ENCODE measurements around the gene CDYL2.

CDYL2 gene

DNA sequence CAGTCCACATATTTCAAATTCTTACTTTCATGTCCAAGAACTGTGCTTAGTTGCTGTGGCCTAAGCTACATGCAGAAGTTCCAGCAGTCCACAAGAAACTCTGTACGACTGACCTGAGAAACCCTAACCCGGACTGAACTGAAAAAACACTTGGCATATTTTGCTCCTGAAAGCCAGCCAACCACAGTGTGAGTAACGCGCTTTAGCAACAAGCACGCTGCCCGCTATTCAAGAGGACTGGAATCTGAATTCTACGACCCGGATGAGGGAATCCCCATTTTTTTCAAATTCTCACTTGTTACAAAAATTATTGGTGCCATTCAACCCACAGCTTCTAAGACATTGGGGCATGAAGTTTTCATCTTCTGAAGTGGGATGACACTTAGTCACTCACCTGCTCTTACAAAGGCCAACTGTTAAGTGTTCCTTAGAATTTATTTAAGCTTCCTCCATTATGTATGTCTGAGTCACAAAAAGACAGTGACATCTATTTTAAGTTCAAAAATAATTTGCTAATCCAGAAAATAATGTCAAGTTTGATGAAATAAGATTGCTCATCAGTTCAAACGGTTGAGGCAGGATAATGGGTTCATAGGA, 78.7 kb downstream of the CDYL2 start:
- no peak overlapping the region for H3K4me3 ChIP-seq (ENCODE audit: low read length)
- no peak for TF ChIP-seq CTCF (IDR thresholded peaks at IDR 0.05; ENCODE audit: insufficient read depth, low read depth, low read length, missing control alignments)
- no peak for DNase-seq (ENCODE audit: low read depth)

- TF ChIP-seq CTCF (IDR thresholded peaks at IDR 0.05; ENCODE audit: insufficient read depth, low read depth, low read length, missing control alignments), result no peak
- no peak for DNase-seq (ENCODE audit: low read depth)
- H3K4me3 ChIP-seq (ENCODE audit: low read length), result no peak overlapping the region
Observed at GRCh38 chr16:80723981-80724380, 80.4 kb downstream of the CDYL2 start.

DNA sequence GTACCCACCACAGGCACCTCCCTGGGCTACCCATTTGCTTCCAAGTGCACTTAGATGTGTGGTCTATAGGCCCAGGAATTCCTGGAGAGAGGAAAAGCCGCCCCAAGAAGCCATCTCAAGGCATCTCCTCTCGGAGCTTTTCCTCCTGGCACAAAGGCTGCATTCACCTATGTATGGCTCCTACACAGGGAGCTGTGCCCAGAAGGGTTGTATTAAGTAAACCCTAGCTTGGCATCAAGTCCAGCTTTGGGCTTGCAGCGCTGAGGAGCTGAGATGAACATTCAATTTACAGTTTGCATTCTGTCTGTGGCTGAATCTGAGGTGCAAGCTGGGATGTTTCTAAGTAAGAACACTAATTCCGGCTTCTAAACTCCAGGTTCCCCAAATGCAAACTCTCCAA, 81.3 kb downstream of the CDYL2 start:
- TF ChIP-seq CTCF (IDR thresholded peaks at IDR 0.05; ENCODE audit: insufficient read depth, low read depth, low read length, missing control alignments), result no peak
- no peak for DNase-seq (ENCODE audit: low read depth)
- no peak overlapping the region for H3K4me3 ChIP-seq (ENCODE audit: low read length)

DNA sequence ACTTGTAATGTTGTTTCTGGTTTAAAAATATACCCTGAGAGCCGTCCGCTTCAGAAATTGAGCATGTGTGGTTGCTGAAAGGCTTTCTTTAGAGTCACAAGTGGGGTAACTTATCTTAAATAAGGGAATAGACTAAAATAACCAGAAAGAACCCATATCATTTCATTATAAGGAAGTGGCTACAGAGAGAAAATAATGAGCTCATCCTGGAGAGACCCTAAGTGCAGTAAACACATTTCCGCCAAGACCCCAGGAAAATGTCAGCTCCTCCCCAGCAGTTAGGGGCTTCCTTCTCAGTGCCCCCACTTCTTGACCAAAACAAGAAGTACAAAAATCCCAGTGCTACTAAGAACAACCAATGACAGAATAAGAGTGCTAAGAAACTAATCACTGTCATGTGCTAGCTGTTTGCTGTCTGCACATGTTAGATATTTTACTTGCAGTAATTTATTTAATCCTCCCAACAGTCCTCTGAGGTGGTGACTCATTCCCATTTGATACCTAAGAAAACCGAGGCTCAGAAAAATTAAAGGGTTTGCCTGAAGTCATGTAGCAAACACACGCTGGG, 83.5 kb downstream of the CDYL2 start:
- no peak for TF ChIP-seq CTCF (IDR thresholded peaks at IDR 0.05; ENCODE audit: insufficient read depth, low read depth, low read length, missing control alignments)
- no peak overlapping the region for H3K4me3 ChIP-seq (ENCODE audit: low read length)
- peak; percentile 36 for DNase-seq (ENCODE audit: low read depth)

DNA sequence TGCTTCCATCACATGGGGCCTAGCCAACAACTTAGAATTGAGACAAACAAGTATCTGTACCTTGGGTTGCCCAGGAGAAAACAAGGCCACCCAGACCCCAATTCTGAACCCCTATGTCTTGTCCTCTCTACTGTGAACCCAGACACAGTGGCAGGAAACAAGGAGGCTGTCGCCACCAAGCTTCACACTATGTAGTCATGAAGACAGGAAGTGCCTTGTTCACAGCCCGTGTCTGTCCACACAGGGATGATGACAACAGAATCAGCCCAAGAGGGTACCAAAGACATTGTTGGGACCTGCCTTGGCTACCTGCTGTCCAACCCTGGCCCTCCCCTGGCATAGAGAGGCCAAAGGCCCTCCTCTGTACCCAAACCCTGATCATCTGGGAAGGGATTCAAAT, 84.8 kb downstream of the CDYL2 start:
- H3K4me3 ChIP-seq (ENCODE audit: low read length), result no peak overlapping the region
- DNase-seq (ENCODE audit: low read depth), result no peak
- TF ChIP-seq CTCF (IDR thresholded peaks at IDR 0.05; ENCODE audit: insufficient read depth, low read depth, low read length, missing control alignments), result no peak

DNA sequence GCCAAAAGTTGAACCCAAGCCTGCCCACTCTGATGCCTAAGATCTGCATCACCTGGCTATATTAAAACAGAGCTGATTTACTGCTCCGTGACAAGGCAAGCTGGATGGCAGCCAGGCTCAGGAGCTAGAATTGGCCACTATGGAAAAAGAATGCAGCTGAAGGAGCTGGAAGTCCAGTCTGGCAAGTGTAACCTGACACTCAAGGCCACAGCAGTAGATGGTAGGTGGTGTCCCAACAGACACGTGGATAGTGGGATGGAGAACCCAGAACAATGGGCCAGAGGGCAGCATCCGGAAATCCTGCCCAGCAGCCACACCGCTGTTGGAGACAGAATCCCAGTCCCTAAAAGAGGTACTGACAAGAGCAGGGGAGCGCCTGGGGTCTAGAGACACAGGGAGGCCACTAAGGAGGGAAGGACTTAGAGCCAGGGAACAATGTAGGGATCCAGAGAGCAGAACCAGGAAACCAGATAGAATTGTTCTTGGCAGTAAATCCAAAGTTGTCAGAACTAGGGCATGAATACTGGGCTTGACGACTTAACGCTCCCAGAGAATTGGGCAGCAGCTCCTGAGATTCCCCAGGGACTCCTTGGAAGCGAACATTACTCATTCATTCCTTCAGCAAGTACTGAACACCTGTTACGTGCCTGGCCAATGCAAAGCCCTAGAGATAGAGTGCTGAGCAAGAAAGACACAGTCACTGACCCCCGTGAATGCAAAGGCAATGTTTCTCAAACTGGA, 85.7 kb downstream of the CDYL2 start:
- TF ChIP-seq CTCF (IDR thresholded peaks at IDR 0.05; ENCODE audit: insufficient read depth, low read depth, low read length, missing control alignments), result no peak
- DNase-seq (ENCODE audit: low read depth), result peak; percentile 41
- H3K4me3 ChIP-seq (ENCODE audit: low read length), result no peak overlapping the region
